Tibial nerve (tissue), 4 donors: ENCODE measurements around the gene PDLIM5. TPM values are rescaled to one million over a fixed set of nuclear protein-coding genes. Genes with fewer than 3 reads are reported as not detected.

Experiments used
- DNase-seq, 2 donors: peaks; one replicate each; pipeline ENCODE4 v3.0.0-alpha.2; 2019; ENCODE audit warnings: low spot score in 2 of 2
- H3K27ac ChIP-seq, 4 donors: fragments of 200-600 bp; sonication (generic) in 3 of 4; one replicate each; pipeline ENCODE4 v1.5.1; 2017 to 2019; ENCODE audit warnings: mild to moderate bottlenecking in 1 of 4
- H3K27me3 ChIP-seq, 2 donors: fragments of 200-600 bp; sonication (generic) in 1 of 2; one replicate each; pipeline versions ENCODE4 v1.5.1 to v1.6.0; 2017 to 2019
- H3K36me3 ChIP-seq, 3 donors: fragments of 200-600 bp; sonication (generic); one replicate each; pipeline ENCODE4 v1.5.1; 2018 to 2019
- H3K4me1 ChIP-seq, 4 donors: fragments of 200-600 bp; sonication (generic) in 3 of 4; one replicate each; pipeline ENCODE4 v1.5.1; 2017 to 2019
- H3K4me3 ChIP-seq, 4 donors: fragments of 200-600 bp; sonication (generic) in 3 of 4; one replicate each; pipeline ENCODE4 v1.5.1; 2017 to 2019; ENCODE audit warnings: mild to moderate bottlenecking in 1 of 4, moderate library complexity in 1 of 4
- H3K9me3 ChIP-seq, 4 donors: fragments of 200-600 bp; sonication (generic) in 3 of 4; one replicate each; pipeline ENCODE4 v1.5.1; 2017 to 2019
- CTCF ChIP-seq, 5 experiments: fragments of 200-600 bp in 3 of 5; fragments of 450-650 bp in 2 of 5; sonication (generic) in 3 of 5; IDR thresholded peaks; one replicate each; pipeline ENCODE4 v1.5.1; 2016 to 2019; ENCODE audit warnings: antibody characterized with exemption in 5 of 5, mild to moderate bottlenecking in 3 of 5, moderate library complexity in 2 of 5
- EP300 ChIP-seq, 2 donors: sonication (generic); formaldehyde crosslinking; IDR thresholded peaks; one replicate each; pipeline ENCODE4 v1.6.1; 2017; ENCODE audit warnings: antibody characterized with exemption in 2 of 2, mild to moderate bottlenecking in 1 of 2
- POLR2A ChIP-seq, 2 donors: fragments of 450-650 bp; IDR thresholded peaks; one replicate each; pipeline ENCODE4 v1.6.1; 2017; ENCODE audit warnings: antibody characterized with exemption in 2 of 2, mild to moderate bottlenecking in 2 of 2, moderate library complexity in 2 of 2
- WGBS, 2 donors: methylation state at CpG; one replicate each; pipeline ENCODE4 v1.1.5; 2018; 5-methylcytosine and 5-hydroxymethylcytosine counted together
- total RNA-seq, 4 donors: library from RNA; depleted of rRNA; stranded (reverse); fragments of >200 nt; gene quantifications; one replicate each; pipeline ENCODE4 v1.1.0, GENCODE V29; 2016

Gene PDLIM5
- total RNA-seq, 4 donors from 2014 or later: 73.5 to 117 (median 98.2) TPM

- no peak for DNase-seq
- Histone ChIP-seq H3K27me3 (no peaks in the 10 kb centered on the region), H3K4me3 (no peak overlapping the region), H3K27ac (peak overlapping the region in 2 of 4 donors; percentile 23 to 61), H3K36me3 (no peaks in the 10 kb centered on the region), H3K9me3 (no peaks in the 10 kb centered on the region), H3K4me1 (peaks cover 0 to 38% (median 2%) of the 10 kb centered on the region in 4 donors)
- TF ChIP-seq CTCF (IDR thresholded peaks at IDR 0.05): no peak
- TF ChIP-seq POLR2A (IDR thresholded peaks at IDR 0.05): no peak
- no peak for TF ChIP-seq EP300 (IDR thresholded peaks at IDR 0.05)
- 42 to 45% methylated on average over 3 of the region's 3 CpGs for WGBS, 2 donors
Measured at GRCh38 chr4:94412019-94412657, 39.6 kb upstream of the PDLIM5 start.

GRCh38 chr4:94412658-94413038 lies 39.1 kb upstream of the PDLIM5 start:
- Histone ChIP-seq H3K36me3 (no peaks in the 10 kb centered on the region), H3K27me3 (no peaks in the 10 kb centered on the region), H3K9me3 (no peaks in the 10 kb centered on the region), H3K4me3 (no peak overlapping the region), H3K27ac (peak overlapping the region in 2 of 4 donors; percentile 23 to 61), H3K4me1 (peaks cover 0 to 37% (median 2%) of the 10 kb centered on the region in 4 donors)
- 4 to 5% methylated on average over 6 of the region's 6 CpGs for WGBS, 2 donors
- no peak for DNase-seq
- TF ChIP-seq POLR2A (IDR thresholded peaks at IDR 0.05) (no peak), CTCF (IDR thresholded peaks at IDR 0.05) (no peak), EP300 (IDR thresholded peaks at IDR 0.05) (no peak)

GRCh38 chr4:94413085-94413840 lies 38.5 kb upstream of the PDLIM5 start:
- no peaks in the 10 kb centered on the region for H3K27me3 ChIP-seq
- H3K9me3 ChIP-seq: no peaks in the 10 kb centered on the region
- no peak for TF ChIP-seq EP300 (IDR thresholded peaks at IDR 0.05)
- no peak for TF ChIP-seq CTCF (IDR thresholded peaks at IDR 0.05)
- TF ChIP-seq POLR2A (IDR thresholded peaks at IDR 0.05): no peak
- H3K4me1 ChIP-seq: peaks cover 0 to 37% (median 2%) of the 10 kb centered on the region in 4 donors
- no peak for DNase-seq
- peak overlapping the region in 2 of 4 donors; percentile 23 to 38 for H3K27ac ChIP-seq
- WGBS, 2 donors: 52 to 62% methylated on average over 2 of the region's 2 CpGs
- no peaks in the 10 kb centered on the region for H3K36me3 ChIP-seq
- H3K4me3 ChIP-seq: no peak overlapping the region

GRCh38 chr4:94414907-94415306 lies 36.8 kb upstream of the PDLIM5 start:
- TF ChIP-seq POLR2A (IDR thresholded peaks at IDR 0.05): no peak
- TF ChIP-seq CTCF (IDR thresholded peaks at IDR 0.05): no peak
- no peak for TF ChIP-seq EP300 (IDR thresholded peaks at IDR 0.05)
- Histone ChIP-seq H3K4me1 (peaks cover 0 to 26% (median 2%) of the 10 kb centered on the region in 4 donors), H3K36me3 (no peaks in the 10 kb centered on the region), H3K4me3 (no peak overlapping the region), H3K9me3 (no peaks in the 10 kb centered on the region), H3K27ac (no peak overlapping the region), H3K27me3 (no peaks in the 10 kb centered on the region)
- 97 to 100% methylated on average over 1 of the region's 1 CpG for WGBS, 2 donors
- DNase-seq: no peak

- 91 to 92% methylated on average over 3 of the region's 3 CpGs for WGBS, 2 donors
- Histone ChIP-seq H3K27ac (no peak overlapping the region), H3K4me3 (no peak overlapping the region), H3K27me3 (no peaks in the 10 kb centered on the region), H3K4me1 (peaks cover 0 to 21% (median 2%) of the 10 kb centered on the region in 4 donors), H3K9me3 (no peaks in the 10 kb centered on the region), H3K36me3 (no peaks in the 10 kb centered on the region)
- no peak for DNase-seq
- TF ChIP-seq EP300 (IDR thresholded peaks at IDR 0.05) (no peak), CTCF (IDR thresholded peaks at IDR 0.05) (no peak), POLR2A (IDR thresholded peaks at IDR 0.05) (no peak)
Measured at GRCh38 chr4:94415448-94415847, 36.3 kb upstream of the PDLIM5 start.
